Hepatic stellate cell (primary cell): ENCODE measurements around the gene CLSTN2.
"Not testable (repeated sequence)": the region's sequence is repeated elsewhere in the genome, so short reads cannot be mapped to it uniquely, and the experiment has no call there.

ENCODE experiments used
- DNase-seq: peaks from one replicate; pipeline ENCODE4 v3.0.0; 2011; ENCODE audit warnings: low spot score

CLSTN2 gene

GRCh38 chr3:140384876-140385275, 449.9 kb downstream of the CLSTN2 start:
- no peak for DNase-seq

- no peak for DNase-seq
Observed at GRCh38 chr3:140386357-140387100, 451.5 kb downstream of the CLSTN2 start.

- no peak for DNase-seq
Observed at GRCh38 chr3:140387244-140387643, 452.3 kb downstream of the CLSTN2 start.

GRCh38 chr3:140388202-140388922, 453.4 kb downstream of the CLSTN2 start:
- no peak for DNase-seq

GRCh38 chr3:140391061-140391460, 456.1 kb downstream of the CLSTN2 start:
- DNase-seq = no peak

- DNase-seq = no peak
Observed at GRCh38 chr3:140394488-140395133, 459.6 kb downstream of the CLSTN2 start.

- DNase-seq = no peak
Observed at GRCh38 chr3:140395134-140396075, 460.4 kb downstream of the CLSTN2 start.

- DNase-seq = no peak
Observed at GRCh38 chr3:140396110-140396509, 461.1 kb downstream of the CLSTN2 start.

GRCh38 chr3:140397847-140398246, 462.9 kb downstream of the CLSTN2 start:
- no peak for DNase-seq

GRCh38 chr3:140398387-140398786, 463.4 kb downstream of the CLSTN2 start:
- no peak for DNase-seq

- DNase-seq = no peak
Observed at GRCh38 chr3:140399871-140400270, 464.9 kb downstream of the CLSTN2 start.

- no peak for DNase-seq
Observed at GRCh38 chr3:140403079-140403478, 468.1 kb downstream of the CLSTN2 start.

- no peak for DNase-seq
Observed at GRCh38 chr3:140403608-140404007, 468.6 kb downstream of the CLSTN2 start.

GRCh38 chr3:140406655-140407054, 471.7 kb downstream of the CLSTN2 start:
- no peak for DNase-seq

GRCh38 chr3:140408252-140408651, 473.3 kb downstream of the CLSTN2 start:
- DNase-seq = no peak

GRCh38 chr3:140416666-140417065, 481.7 kb downstream of the CLSTN2 start:
- no peak for DNase-seq

GRCh38 chr3:140420621-140421357, 485.8 kb downstream of the CLSTN2 start:
- peak; percentile 32 for DNase-seq

GRCh38 chr3:140421884-140422283, 486.9 kb downstream of the CLSTN2 start:
- no peak for DNase-seq

GRCh38 chr3:140423146-140423545, 488.2 kb downstream of the CLSTN2 start:
- DNase-seq = no peak

GRCh38 chr3:140423574-140423973, 488.6 kb downstream of the CLSTN2 start:
- DNase-seq = not testable (repeated sequence)

- no peak for DNase-seq
Observed at GRCh38 chr3:140424211-140424610, 489.2 kb downstream of the CLSTN2 start.
